NCI-H345 treated with DMSO at 0.1 percent for 48 hours (cell line): ENCODE measurements around the gene R3HDM2.

Source experiments
- DNase-seq: peaks from one replicate; lab custom pipeline; 2025; ENCODE audit not compliant: unreplicated experiment; lab: John Stamatoyannopoulos, UW

Gene R3HDM2

GRCh38 chr12:57430931-57431566 lies at the start of gene R3HDM2:
R3HDM2 (minus strand) TSS chr12:57431043; CDS start chr12:57310428, 120,615 bp downstream.
- peak; percentile 93 for DNase-seq

- DNase-seq: no peak
These were observed 48.7 kb upstream of the R3HDM2 start, which contains the start of gene ARHGAP9 for GRCh38 chr12:57479376-57480115. ARHGAP9 (minus strand) TSS chr12:57479866; CDS start chr12:57479406, 460 bp downstream.

GRCh38 chr12:57479043-57479375 lies 48.2 kb upstream of the R3HDM2 start:
- no peak for DNase-seq

GRCh38 chr12:57477710-57478681 lies 47.2 kb upstream of the R3HDM2 start:
- no peak for DNase-seq

- no peak for DNase-seq
These were observed 46.3 kb upstream of the R3HDM2 start for GRCh38 chr12:57476993-57477709.

GRCh38 chr12:57476162-57476992 lies 45.5 kb upstream of the R3HDM2 start:
- no peak for DNase-seq

- DNase-seq: no peak
These were observed 44.7 kb upstream of the R3HDM2 start for GRCh38 chr12:57475271-57476161.

- DNase-seq: no peak
These were observed 44.0 kb upstream of the R3HDM2 start for GRCh38 chr12:57474862-57475261.

- no peak for DNase-seq
These were observed 43.6 kb upstream of the R3HDM2 start for GRCh38 chr12:57474430-57474829.

GRCh38 chr12:57473886-57474285 lies 43.0 kb upstream of the R3HDM2 start:
- DNase-seq: no peak

GRCh38 chr12:57473392-57473791 lies 42.5 kb upstream of the R3HDM2 start:
- DNase-seq: no peak

- no peak for DNase-seq
These were observed 41.5 kb upstream of the R3HDM2 start for GRCh38 chr12:57472391-57472790.

GRCh38 chr12:57471661-57472060 lies 40.8 kb upstream of the R3HDM2 start:
- no peak for DNase-seq

- DNase-seq: no peak
These were observed 40.3 kb upstream of the R3HDM2 start for GRCh38 chr12:57470970-57471656.

- no peak for DNase-seq
These were observed 39.6 kb upstream of the R3HDM2 start for GRCh38 chr12:57470286-57470969.

GRCh38 chr12:57469296-57470164 lies 38.7 kb upstream of the R3HDM2 start:
- no peak for DNase-seq

- no peak for DNase-seq
These were observed 37.1 kb upstream of the R3HDM2 start for GRCh38 chr12:57467915-57468314.
